ENCODE data around the gene PSPH.
"Not testable (repeated sequence)": the region's sequence is repeated elsewhere in the genome, so short reads cannot be mapped to it uniquely, and the experiment has no call there.

The PSPH gene

DNA sequence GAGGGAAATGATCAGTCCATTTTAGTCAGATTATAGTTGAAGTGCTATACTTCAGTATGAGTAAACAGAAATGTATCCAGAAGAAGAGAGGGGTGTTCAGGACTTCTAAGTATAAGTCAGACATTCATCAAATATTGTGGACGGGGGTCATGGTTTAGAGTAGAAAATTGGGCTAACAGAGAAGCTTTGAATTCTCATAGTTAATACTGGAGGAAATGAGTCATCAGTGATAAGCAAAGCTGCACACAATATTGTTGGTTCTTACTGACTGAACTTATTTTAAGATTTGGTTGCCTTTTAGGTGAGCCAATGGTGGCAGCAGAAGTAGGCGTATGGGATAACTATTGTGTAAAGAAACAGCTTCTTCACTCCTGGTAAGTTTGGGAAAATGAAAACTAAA is 11.1 kb upstream of the PSPH start:
- DNase-seq: no peak

DNA sequence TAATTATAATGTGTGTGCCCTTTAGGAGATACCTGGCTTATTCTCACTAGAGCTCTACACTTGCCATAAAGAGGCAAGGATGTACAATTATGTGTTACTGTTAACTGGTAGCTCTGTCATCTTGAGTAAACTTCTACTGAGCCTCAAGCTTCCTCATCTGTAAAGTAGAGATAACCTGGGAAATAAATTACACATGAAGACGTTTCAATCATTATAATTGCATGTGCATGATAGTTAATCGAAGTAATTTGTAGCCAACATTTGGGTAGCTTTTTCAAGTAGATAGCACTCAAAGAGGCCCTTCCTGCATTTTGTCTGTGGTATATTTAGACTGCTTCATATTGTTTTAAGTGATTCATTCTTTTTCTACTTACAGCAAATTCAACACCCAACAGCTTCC is 2.7 kb upstream of the PSPH start:
- DNase-seq: no peak

DNA sequence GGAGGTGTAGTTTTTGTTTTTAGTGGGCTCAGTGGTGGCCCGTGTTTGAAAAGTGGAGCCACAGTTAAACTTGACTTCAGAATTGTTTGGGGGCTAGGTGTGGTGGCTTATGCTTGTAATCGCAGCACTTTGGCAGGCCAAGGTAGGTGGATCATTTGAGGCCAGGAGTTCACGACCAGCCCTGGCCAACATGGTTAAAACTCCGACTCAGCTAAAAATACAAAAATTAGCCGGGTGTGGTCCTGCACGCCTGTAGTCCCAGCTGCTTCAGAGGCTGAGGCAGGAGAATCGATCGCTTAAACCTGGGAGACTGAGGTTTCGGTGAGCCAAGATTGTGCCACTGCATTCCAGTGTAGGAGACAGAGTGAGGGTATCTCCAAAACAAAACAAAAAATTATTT is 2.1 kb upstream of the PSPH start:
- no peak for DNase-seq

DNA sequence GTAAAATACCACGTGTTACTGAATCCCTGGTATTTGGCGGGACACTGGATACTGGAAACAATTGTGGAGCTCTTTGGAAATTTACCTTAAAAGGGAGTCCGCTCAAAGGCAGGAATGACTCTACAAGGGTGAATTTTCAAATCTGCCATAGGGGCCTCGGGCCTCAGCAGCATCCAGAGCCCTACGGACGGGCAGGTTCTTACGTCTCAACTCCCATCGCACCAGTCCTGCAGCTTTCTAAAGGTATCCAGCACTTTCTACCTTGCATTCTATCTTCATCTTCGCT is 248 bp downstream of the PSPH start:
- DNase-seq: no peak

DNA sequence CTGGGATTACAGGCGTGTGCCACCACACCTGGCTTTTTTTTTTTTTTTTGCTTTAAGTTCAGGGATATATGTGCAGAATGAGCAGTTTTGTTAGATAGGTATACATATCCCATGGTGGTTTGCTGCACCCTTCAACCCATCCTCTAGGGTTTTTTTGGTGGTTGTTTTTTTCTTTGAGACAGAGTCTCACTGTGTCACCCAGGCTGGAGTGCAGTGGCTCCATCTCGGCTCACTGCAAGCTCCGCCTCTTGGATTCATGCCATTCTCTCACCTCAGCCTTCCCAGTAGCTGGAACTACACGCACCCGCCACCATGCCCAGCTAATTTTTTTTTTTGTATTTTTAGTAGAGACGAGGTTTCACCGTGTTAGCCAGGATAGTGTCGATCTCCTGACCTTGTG is 2.5 kb downstream of the PSPH start:
- not testable (repeated sequence) for DNase-seq

DNA sequence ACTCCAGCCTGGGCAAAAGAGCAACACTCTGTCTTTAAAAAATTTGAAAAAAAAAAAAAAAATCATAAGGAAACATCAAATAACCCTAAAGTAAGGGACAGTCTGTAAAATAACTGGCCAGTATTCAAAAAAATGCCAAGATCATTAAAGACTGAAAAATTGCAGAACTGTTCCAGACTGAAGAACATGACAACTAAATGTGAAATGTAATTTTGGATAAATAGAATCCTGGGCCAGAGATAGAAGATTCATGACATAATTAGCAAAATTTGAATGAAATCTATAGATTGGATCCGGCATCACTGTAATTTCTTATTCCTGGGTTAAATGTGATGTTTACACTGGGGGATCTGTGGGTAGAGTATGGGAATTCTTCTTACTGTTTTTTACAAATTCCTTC is 3.0 kb downstream of the PSPH start:
- no peak for DNase-seq

DNA sequence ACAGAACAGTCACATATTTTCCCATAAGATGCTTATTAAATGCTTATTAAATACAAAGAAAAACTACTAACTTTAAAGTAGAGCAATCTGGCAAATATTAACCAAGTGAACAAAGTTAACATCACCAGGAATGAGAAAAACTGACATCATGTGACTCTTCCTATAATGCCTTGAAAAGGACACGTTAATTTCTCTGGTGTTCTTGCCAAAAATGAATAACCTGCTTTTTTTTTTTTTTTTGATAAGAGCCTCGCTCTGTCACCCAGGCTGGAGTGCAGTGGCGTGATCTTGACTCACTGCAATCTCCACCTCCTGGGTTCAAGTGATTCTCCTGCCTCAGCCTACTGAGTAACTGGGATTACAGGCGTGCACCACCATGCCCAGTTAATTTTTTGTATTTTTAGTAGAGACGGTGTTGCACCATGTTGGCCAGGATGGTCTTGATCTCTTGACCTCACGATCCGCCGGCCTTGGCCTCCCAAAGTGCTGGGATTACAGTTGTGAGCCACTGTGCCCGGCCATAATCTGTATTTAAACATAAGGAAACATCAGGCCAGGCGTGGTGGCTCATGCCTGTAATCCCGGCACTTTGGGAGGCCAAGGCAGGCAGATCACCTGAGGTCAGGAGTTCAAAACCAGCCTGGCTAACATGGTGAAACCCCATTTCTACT is 3.7 kb downstream of the PSPH start:
- not testable (repeated sequence) for DNase-seq

DNA sequence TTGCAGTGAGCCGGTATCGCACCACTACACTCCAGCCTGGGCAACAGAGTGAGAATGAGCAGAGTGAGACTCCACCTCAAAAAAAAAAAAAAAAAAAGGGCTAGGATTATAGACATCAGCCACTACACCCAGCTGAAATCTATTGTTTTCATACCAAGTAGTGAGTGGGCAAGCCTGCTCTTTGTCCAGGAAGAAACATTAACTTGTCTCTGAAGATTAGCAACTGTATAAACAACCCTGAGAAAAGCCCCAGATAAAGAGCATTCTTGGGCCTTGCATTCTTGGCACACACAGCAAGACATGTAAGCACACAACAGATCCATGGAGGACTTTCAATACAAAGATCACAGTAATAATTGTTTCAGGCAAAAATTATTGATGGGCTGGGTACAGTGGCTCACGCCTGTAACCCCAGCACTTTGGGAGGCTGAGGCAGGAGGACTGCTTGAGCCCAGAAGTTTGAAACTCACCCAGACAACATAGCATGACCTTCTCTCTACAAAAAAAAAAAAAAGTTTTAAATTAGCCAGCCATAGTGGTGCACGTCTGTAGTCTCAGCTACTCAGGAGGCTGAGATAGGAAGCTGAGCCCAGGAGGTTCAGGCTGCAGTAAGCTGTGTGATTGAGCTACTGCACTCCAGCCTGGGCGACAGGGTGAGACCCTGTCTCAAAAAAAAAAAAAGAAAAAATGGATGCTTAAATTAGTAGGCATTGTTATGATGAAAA is 4.4 kb downstream of the PSPH start:
- no peak for DNase-seq

DNA sequence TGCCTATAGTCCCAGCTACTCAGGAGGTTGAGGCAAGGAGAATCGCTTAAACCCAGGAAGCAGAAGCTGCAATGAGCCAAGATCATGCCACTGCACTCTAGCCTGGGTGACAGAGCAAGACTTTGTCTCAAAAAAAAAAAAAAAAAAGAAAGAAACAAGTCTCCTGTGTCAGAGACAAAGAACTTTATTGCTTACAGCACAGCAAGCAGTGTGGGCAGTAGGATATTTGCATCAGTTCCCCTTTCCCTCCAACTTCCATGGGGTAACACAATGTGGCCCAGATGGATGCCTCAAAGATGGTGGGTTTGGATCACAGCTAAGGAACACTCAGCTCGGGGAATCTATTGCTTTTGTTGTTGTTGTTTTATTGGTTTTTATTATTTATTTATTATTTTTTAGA is 5.5 kb downstream of the PSPH start:
- DNase-seq: not testable (repeated sequence)

DNA sequence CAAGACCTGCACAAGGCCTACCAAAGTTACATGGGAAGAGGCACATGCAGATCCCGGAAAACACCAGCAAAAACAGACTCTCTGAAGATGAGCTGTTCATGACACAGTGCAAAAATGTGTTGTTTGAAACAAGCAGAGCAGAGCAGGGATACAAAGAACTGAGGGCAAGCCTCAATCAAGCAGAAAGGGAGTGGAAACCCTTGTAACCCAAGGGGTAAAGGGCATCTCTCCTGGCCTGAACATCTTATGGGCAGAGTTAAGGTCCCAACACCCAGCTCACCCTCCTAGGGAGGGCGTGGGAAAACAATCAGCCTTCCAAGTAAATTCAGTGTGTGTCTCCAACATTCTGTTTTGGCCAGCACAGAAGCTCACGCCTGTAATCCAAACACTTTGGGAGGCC is 10.5 kb downstream of the PSPH start:
- no peak for DNase-seq

DNA sequence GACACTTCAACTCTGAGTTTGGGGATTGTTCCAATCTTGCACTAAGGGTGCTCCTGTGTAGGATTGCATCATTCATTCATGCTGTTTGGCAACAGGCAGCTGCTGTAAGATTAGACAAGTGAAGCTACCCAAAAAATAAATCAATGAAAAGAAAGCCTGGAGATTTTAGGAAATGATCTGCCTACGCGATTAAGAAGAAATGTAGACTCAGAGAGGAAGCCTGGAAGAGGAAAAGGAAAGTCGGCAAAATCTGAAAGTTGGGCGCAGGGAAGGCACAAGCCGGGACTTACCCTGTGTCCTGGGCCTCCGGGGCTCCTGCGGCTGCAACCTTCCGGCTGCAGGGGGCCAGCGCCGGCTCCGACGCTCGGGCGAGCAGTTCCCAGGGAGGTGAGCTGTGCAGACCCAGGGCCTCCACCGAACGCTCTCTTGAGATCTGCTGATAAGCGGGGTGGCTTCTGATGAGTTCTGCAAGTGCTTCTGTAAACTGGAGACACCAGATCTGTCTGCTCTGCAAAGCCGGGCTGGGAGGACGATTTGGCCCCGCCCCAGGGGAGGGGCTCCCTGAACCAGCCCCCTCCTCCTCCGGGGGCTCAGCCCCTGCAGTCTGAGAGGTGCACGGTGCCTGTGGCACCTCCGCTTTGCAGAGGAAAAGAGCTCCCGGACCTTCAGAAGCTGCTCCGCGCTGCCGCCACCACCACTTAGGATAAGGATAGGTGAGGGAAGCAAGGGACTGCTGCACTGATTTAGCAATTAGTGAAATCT is 17.4 kb downstream of the PSPH start:
- DNase-seq: peak; percentile 83

DNA sequence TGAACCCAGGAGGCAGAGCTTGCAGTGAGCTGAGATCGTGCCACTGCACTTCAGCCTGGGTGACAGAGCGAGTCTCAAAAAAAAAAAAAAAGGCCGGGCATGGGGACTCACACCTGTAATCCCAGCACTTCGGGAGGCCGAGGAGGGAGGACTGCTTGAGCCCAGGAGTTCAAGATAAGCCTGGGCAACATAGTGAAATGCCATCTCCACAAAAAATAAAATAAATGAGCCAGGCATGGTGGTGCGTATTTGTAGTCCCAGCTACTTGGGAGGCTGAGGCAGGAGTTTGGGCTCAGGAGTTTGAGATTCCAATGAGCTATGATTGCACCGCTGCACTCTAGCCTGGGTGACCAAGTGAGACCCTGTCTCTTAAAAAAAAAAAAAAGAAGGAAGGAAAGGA is 18.7 kb downstream of the PSPH start:
- not testable (repeated sequence) for DNase-seq

DNA sequence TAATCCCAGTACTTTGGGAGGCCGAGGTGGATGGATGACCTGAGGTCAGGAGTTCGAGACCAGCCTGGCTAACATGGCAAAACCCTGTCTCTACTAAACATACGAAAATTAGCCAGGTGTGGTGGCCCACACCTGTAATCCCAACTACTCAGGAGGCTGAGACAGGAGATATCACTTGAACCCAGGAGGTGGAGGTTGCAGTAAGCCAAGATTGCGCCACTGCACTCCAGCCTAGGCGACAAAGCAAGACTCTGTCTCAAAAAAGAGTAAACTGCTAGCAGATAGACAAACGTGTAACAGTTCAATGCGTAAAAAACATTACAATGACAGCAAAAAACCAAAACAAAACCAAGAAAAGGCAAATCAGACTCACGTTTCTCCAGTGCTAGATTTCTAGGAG is 19.7 kb downstream of the PSPH start:
- not testable (repeated sequence) for DNase-seq

DNA sequence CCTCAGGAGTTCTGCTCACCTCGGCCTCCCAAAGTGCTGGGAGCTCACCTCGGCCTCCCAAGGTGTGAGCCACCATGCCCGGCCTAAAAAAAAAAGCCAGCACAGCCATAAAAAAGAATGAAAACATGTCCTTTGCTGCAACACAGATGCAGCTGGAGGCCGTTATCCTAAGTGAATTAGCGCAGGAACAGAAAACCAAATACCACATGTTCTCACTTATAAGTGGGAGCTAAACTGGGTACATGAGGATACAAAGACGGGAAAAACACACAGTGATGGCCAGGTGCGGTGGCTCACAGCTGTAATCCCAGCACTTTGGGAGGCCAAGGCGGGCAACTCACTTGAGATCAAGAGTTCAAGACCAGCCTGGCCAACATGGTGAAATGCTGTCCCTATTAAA is 20.9 kb downstream of the PSPH start:
- DNase-seq: no peak

DNA sequence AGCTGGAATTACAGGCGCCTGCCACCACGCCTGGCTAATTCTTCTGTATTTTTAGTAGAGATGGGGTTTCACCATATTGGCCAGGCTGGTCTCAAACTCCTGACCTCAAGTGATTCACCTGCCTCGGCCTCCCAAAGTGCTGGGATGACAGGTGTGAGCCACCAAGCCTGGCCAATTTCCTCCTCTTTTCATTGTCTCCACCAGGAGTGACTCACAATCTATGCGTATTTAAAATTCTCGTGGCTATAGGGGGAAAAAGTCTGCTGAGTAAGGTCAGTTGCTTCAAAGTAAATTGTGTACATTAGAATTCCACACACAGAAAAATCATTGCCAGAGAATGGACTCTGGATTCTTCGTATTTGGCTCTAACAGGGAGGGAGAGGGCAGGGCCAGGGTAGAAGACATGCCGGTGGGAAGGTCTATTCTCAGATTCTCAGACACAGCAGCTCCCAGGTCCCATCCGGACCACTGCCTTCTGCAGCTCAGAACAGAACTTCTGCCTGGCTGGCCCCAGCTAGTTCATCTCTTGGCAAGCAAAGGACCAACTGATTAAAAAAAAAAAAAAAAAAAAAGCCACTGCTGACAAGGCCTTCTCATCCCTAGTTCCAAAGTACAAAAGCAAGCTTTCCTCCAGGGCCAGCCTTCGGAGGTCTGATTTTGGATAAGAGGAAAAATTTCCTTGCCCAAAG is 22.2 kb downstream of the PSPH start:
- DNase-seq: no peak

DNA sequence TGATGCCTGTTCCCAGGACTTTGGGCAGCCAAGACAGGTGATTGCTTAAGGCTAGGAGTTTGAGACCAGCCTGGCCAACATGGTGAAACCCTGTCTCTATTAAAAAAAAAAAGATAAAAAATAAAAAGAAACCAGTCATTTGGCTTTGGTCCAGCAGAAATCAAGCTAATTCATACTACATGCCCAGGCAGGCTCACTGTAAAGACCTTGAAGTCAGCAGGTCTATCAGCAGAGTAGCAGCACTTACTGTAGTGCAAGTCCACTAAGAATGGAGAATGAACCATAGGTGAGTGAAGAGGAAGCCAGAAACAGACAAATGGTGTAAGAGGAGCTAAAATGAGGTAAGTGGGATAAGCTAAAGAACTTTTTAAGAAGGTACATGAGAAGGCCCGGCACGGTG is 24.7 kb downstream of the PSPH start:
- DNase-seq: no peak

DNA sequence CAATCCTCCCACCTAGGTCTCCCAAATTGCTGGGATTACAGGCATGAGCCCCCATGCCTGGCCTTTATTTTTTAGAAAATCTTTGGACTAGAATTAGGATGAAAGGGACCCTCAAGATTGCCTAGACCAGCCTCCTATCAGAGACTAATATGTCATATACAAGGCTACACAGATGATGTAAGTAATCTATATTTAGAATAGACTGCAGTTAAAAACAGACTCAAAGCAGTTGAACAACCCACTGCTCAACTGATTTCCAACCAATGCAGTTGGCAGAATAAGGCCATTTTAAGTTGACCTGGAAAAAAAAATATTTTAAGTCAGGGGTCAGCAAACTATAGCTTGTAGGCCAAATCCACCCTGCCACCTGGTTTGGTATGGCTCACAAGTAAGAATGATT is 27.7 kb downstream of the PSPH start:
- DNase-seq: no peak

DNA sequence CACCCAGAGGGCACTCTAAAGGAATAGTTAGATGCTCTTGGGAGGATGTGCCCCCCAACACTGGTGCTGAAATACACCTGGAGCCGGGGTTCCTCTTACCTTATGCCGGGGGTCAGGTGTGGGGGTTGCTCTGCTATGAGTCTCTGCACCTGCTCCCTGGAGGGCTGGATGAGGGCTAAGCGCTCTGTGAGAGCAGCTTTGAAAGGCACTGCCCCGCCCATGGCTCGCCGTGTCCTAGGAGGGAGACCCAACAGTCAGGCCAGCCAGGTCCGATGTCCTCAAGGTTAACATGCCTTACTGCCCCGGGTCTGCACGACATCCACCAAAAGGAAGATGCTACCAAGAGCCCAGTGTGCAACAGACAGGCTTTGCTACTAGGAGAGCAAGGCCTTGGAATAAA is 31.7 kb downstream of the PSPH start:
- no peak for DNase-seq

DNA sequence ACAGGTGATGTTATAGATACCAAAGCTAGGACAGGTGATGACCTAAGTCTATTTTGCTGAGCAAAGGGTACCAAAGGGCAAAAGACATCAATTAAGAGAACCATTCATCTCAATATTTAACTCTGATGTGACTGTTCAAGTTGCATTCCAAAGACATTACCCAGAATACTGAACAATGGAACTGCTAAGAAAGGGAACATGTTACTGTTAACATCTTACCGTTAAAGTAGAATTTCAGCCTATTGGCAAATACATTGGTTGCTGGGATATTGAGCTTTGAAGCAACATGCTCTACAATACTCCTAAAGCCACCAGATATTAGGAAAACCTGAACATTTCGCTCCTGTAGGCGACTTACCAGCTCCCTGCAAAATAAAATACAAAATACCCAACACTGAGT is 34.2 kb downstream of the PSPH start:
- not testable (repeated sequence) for DNase-seq

DNA sequence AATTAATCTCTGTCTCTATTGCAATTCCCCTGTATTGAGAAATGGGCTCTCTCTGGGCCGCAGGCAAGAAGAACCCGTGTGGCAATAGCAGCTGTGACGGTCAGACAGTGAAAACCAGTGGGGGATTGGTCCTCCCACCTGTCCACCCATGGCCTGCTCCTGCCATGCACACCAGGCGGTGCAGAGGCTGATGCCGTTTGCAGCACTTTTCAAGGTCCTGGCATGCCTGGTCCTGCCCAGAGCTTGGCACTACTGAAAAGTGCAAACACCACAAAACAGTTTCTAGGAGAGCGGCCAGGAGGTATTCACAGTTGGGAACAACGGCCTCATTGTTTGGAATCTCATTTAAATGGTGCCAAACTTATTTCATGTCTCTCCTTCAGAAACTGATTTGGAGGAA is 41.5 kb downstream of the PSPH start:
- no peak for DNase-seq

DNA sequence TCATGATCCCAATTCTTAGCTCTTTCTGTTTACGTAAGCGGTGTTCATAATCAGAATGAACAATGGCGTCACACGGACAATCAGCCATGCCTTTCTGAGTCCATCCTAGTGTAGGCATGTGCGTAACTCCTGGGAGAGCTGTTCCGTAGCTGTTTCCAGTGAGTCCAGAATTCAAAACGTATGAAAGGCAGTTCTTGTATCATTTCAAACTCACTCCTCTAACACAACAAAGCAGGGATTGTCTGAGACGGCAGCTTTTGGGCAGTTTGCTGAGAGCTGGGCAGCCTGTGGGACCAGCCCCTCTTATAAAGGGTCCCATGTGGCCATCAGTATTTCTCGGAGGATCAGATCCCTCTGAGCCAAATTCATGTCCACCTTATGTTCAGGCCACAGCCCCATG is 43.4 kb downstream of the PSPH start:
- DNase-seq: no peak

DNA sequence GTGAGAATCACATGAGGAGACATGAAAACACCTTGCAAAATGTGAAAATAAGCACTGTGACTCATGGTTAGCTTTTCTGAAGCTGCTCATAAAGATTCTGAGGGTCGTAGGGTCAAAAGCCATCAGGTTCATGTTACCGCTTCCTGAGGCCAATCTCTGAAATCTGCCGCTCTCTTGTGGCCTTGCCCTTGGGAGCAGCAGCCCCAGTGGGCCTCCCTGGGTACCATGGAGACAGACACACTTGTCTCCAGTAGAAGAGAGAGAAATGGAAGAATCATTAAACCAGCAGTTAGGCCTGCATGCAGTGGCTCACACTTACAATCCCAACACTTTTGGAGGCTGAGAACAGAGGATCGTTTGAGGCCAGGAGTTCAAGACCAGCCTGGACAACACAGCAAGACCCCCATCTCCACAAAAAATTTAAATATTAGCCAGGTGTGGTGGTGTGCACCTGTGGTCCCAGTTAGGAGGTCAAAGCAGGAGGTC is 44.0 kb downstream of the PSPH start:
- no peak for DNase-seq

DNA sequence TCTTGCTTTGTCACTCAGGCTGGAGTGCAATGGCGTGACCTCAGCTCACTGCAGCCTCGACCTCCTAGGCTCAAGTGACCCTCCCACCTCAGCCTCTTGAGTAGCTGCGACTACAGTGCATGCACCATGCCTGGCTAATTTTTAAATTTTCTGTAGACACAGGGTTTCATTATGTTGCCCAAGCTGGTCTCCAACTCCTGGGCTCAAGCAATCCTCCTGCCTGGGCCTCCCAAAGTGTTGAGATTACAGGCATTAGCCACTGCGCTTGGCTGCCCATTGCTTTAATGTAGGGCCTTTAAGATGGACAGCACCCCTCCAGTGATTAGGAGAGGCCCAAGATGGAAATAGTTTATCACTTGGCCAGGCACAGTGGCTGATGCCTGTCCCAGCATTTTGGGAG is 47.5 kb downstream of the PSPH start:
- DNase-seq: no peak

Data from stimulated activated CD8-positive, alpha-beta memory T cell treated with anti-CD3 and anti-CD28 coated beads, Interleukin-4, amount 100 ng/mL, for 48 hours (primary cell).